Chondrocyte (in vitro differentiated cells): Measurements from ENCODE around the gene PSENEN. TPM values are rescaled to one million over a fixed set of nuclear protein-coding genes. Genes with fewer than 3 reads are reported as not detected.

Source experiments
- DNase-seq: peaks from one replicate; pipeline ENCODE4 v3.0.0; 2021; ENCODE audit warnings: mixed read lengths, low spot score
- H3K27ac Mint-ChIP-seq: one replicate; pipeline ENCODE4 v1.8.0; 2021; ENCODE audit warnings: mild to moderate bottlenecking, moderate library complexity, mixed read lengths; ENCODE audit not compliant: unreplicated experiment
- H3K27me3 Mint-ChIP-seq: 2 replicates; pipeline ENCODE4 v1.8.0; 2021; ENCODE audit warnings: low read depth, mixed read lengths
- H3K36me3 Mint-ChIP-seq: 2 replicates; pipeline ENCODE4 v1.8.0; 2021; ENCODE audit warnings: low read depth, mixed read lengths
- H3K4me1 Mint-ChIP-seq: 2 replicates; pipeline ENCODE4 v1.8.0; 2021; ENCODE audit warnings: low read depth, mild to moderate bottlenecking, mixed read lengths
- H3K4me3 Mint-ChIP-seq: one replicate; pipeline ENCODE4 v1.8.0; 2021; ENCODE audit warnings: mild to moderate bottlenecking, moderate library complexity, mixed read lengths; ENCODE audit not compliant: unreplicated experiment
- H3K9me3 Mint-ChIP-seq: 2 replicates; pipeline ENCODE4 v1.8.0; 2021; ENCODE audit warnings: low read depth, mixed read lengths
- CTCF ChIP-seq: fragments of 200-600 bp; sonication (generic); IDR thresholded peaks from 2 replicates; pipeline ENCODE4 v1.5.0; 2021; ENCODE audit warnings: antibody characterized with exemption, mild to moderate bottlenecking, moderate library complexity
- total RNA-seq: library from RNA; stranded (reverse); gene quantifications from 3 replicates; pipeline ENCODE4 v1.2.1, GENCODE V29; 2021

Gene PSENEN
- total RNA-seq, 1 donor from 2014 or later: 59.9 TPM

- Mint-ChIP-seq H3K27me3 (no peaks in the 10 kb centered on the region), H3K27ac (no peak overlapping the region), H3K9me3 (no peaks in the 10 kb centered on the region), H3K4me3 (no peak overlapping the region), H3K36me3 (no peaks in the 10 kb centered on the region), H3K4me1 (peaks cover 17% of the 10 kb centered on the region)
- no peak for TF ChIP-seq CTCF
- no peak for DNase-seq
Measured at GRCh38 chr19:35713506-35713850, 32.0 kb upstream of the PSENEN start.

- no peak for DNase-seq
- Mint-ChIP-seq H3K9me3 (no peaks in the 10 kb centered on the region), H3K27me3 (no peaks in the 10 kb centered on the region), H3K4me3 (no peak overlapping the region), H3K36me3 (no peaks in the 10 kb centered on the region), H3K4me1 (peaks cover 20% of the 10 kb centered on the region), H3K27ac (no peak overlapping the region)
- TF ChIP-seq CTCF: no peak
Measured at GRCh38 chr19:35713904-35714495, 31.5 kb upstream of the PSENEN start.

GRCh38 chr19:35714601-35715354 lies 30.7 kb upstream of the PSENEN start:
- no peaks in the 10 kb centered on the region for H3K27me3 Mint-ChIP-seq
- H3K4me1 Mint-ChIP-seq: peaks cover 27% of the 10 kb centered on the region
- no peak overlapping the region for H3K27ac Mint-ChIP-seq
- no peak overlapping the region for H3K4me3 Mint-ChIP-seq
- DNase-seq: no peak
- TF ChIP-seq CTCF: no peak
- H3K36me3 Mint-ChIP-seq: no peaks in the 10 kb centered on the region
- H3K9me3 Mint-ChIP-seq: no peaks in the 10 kb centered on the region

GRCh38 chr19:35715355-35715809 lies 30.1 kb upstream of the PSENEN start:
- no peak overlapping the region for H3K27ac Mint-ChIP-seq
- DNase-seq: peak; percentile 83
- no peak overlapping the region for H3K4me3 Mint-ChIP-seq
- H3K36me3 Mint-ChIP-seq: peaks cover 2% of the 10 kb centered on the region
- TF ChIP-seq CTCF: no peak
- H3K9me3 Mint-ChIP-seq: no peaks in the 10 kb centered on the region
- H3K27me3 Mint-ChIP-seq: no peaks in the 10 kb centered on the region
- peaks cover 30% of the 10 kb centered on the region for H3K4me1 Mint-ChIP-seq

GRCh38 chr19:35715981-35716800 lies 29.3 kb upstream of the PSENEN start:
- H3K27ac Mint-ChIP-seq: peak overlapping the region; percentile 97
- H3K9me3 Mint-ChIP-seq: no peaks in the 10 kb centered on the region
- TF ChIP-seq CTCF: no peak
- no peaks in the 10 kb centered on the region for H3K27me3 Mint-ChIP-seq
- peak overlapping the region; percentile 96 for H3K4me3 Mint-ChIP-seq
- peak; percentile 94 for DNase-seq
- peaks cover 2% of the 10 kb centered on the region for H3K36me3 Mint-ChIP-seq
- H3K4me1 Mint-ChIP-seq: peaks cover 29% of the 10 kb centered on the region
